K562 (cell line): ENCODE results near the gene RHOV. TPM values are rescaled to one million over a fixed set of nuclear protein-coding genes. Genes with fewer than 3 reads are reported as not detected.

Experiments used
- ATAC-seq: fragments of 200-7000 bp; cut with Tn5 transposase; 3 replicates; pipeline ENCODE4 v1.9.1; 2020; ENCODE audit warnings: moderate library complexity
- BruUV-seq: library from RNA; stranded (reverse); fragments of 400-500 nt; replicated peaks from 2 replicates; lab custom pipeline; 2021; lab: Mats Ljungman, UMichigan
- CTCF ChIA-PET: fragments of 300-600 bp; formaldehyde crosslinking; extraction: SDS; loops from one replicate; lab custom pipeline; 2021; ENCODE audit warnings: low intra/inter-chr PET ratio; lab: Yijun Ruan, JAX
- POLR2A ChIA-PET: fragments of 300-600, 350-650 bp; sonication (Branson Sonifier 250); formaldehyde crosslinking; extraction: SDS; loops from one replicate; lab custom pipeline; 2021; ENCODE audit warnings: antibody characterized with exemption, inconsistent platforms; lab: Yijun Ruan, JAX
- DNase-seq, 4 experiments: peaks; one replicate each; pipeline versions ENCODE4 v3.0.0 to v3.0.0-alpha.2; 2011 to 2018; ENCODE audit warnings: low spot score in 3 of 4, mixed read lengths in 3 of 4; ENCODE audit errors: extremely low read depth in 1 of 4
- FAIRE-seq: peaks from 2 replicates; lab custom pipeline; 2011; peaks lifted over from hg19 to GRCh38; lab: Jason Lieb, UNC
- H2AFZ ChIP-seq: 2 replicates; pipeline ENCODE4 v1.6.0; 2011; ENCODE audit warnings: low read depth, low read length, control low read depth, inconsistent platforms
- H3K27ac ChIP-seq: fragments of 200-600 bp; 3 replicates; pipeline ENCODE4 v1.8.0; 2011; ENCODE audit warnings: low read depth, mild to moderate bottlenecking, control low read depth, inconsistent platforms, low read length, moderate library complexity, mixed read lengths; ENCODE audit errors: extremely low read depth
- H3K27me3 ChIP-seq, 2 experiments: fragments of 300-600 bp in 1 of 2; 2 replicates in 1 of 2; 3 replicates in 1 of 2; pipeline versions ENCODE4 v1.6.0 to v1.8.0; 2011; ENCODE audit warnings: inconsistent platforms in 2 of 2, low read length in 2 of 2, mild to moderate bottlenecking in 1 of 2, mixed read lengths in 1 of 2, moderate library complexity in 1 of 2; ENCODE audit not compliant: control insufficient read depth in 2 of 2, insufficient read depth in 2 of 2
- H3K36me3 ChIP-seq: fragments of 300-600 bp; 3 replicates; pipeline ENCODE4 v1.8.0; 2011; ENCODE audit warnings: mild to moderate bottlenecking, low read length, inconsistent platforms; ENCODE audit not compliant: control insufficient read depth, insufficient read depth
- H3K4me1 ChIP-seq, 2 experiments: fragments of 200-600 bp in 1 of 2; replicated peaks in 1 of 2; 2 replicates in 1 of 2; 3 replicates in 1 of 2; pipeline versions ENCODE4 v1.5.1 to v1.8.0; 2011; ENCODE audit warnings: inconsistent platforms in 2 of 2, low read length in 2 of 2, mild to moderate bottlenecking in 1 of 2, mixed read lengths in 1 of 2, moderate library complexity in 1 of 2; ENCODE audit not compliant: control insufficient read depth in 2 of 2, insufficient read depth in 2 of 2
- H3K4me2 ChIP-seq: 2 replicates; pipeline ENCODE4 v1.6.1; 2011; ENCODE audit warnings: low read length, control low read depth, inconsistent platforms, mixed read lengths; ENCODE audit not compliant: insufficient read depth
- H3K4me3 ChIP-seq: fragments of 200-600 bp; sonication (generic), shearing (Covaris generic); 2 replicates; pipeline ENCODE4 v1.5.1; 2016; ENCODE audit warnings: control low read depth, inconsistent platforms
- H3K79me2 ChIP-seq: fragments of 200-600 bp; 3 replicates; pipeline ENCODE4 v1.8.0; 2011; ENCODE audit warnings: low read length, inconsistent platforms; ENCODE audit not compliant: control insufficient read depth, insufficient read depth
- H3K9ac ChIP-seq, 2 experiments: 2 replicates each; pipeline versions ENCODE4 v1.6.0 to v1.6.1; 2011; ENCODE audit warnings: low read depth in 2 of 2, low read length in 2 of 2, control low read depth in 1 of 2, inconsistent platforms in 1 of 2, mild to moderate bottlenecking in 1 of 2, mixed read lengths in 1 of 2; ENCODE audit not compliant: insufficient read depth in 1 of 2
- H3K9me1 ChIP-seq: one replicate; pipeline ENCODE4 v1.6.0; 2011; ENCODE audit warnings: inconsistent platforms, mild to moderate bottlenecking, low read length, moderate library complexity; ENCODE audit not compliant: control insufficient read depth, insufficient read depth
- H3K9me3 ChIP-seq: replicated peaks from 2 replicates; pipeline ENCODE4 v1.5.1; 2011; ENCODE audit warnings: low read depth, low read length, inconsistent platforms; ENCODE audit not compliant: control insufficient read depth, insufficient read depth
- H4K20me1 ChIP-seq: replicated peaks from 2 replicates; pipeline ENCODE4 v1.6.1; 2011; ENCODE audit warnings: low read length, inconsistent platforms, mixed read lengths; ENCODE audit not compliant: control insufficient read depth, insufficient read depth
- BMI1 ChIP-seq: fragments of 150-350 bp; IDR thresholded peaks from 2 replicates; pipeline ENCODE4 v1.6.1; 2014; ENCODE audit warnings: low read length
- REST ChIP-seq, 2 experiments: fragments of 450-650 bp; formaldehyde crosslinking in 1 of 2; IDR thresholded peaks; 2 replicates each; pipeline versions ENCODE4 v1.4.0 to v1.6.1; 2014 to 2020; ENCODE audit warnings: mild to moderate bottlenecking in 2 of 2, borderline replicate concordance in 1 of 2, low read depth in 1 of 2
- SAFB2 ChIP-seq: fragments of 200-400 bp; formaldehyde crosslinking; IDR thresholded peaks from 2 replicates; pipeline ENCODE4 v1.6.1; 2018; ENCODE audit warnings: borderline replicate concordance, low read length, low read depth, moderate library complexity; ENCODE audit not compliant: severe bottlenecking
- TFAM ChIP-seq: fragments of 250-450 bp; sonication (Bioruptor Pico); conservative IDR thresholded peaks from 2 replicates; pipeline ENCODE4 v1.5.0; 2021; ENCODE audit warnings: mild to moderate bottlenecking, moderate library complexity
- WGBS: fragments of 100-300 bp; shearing (Covaris generic); methylation state at CpG from one replicate; pipeline ENCODE4 v1.1.6; 2016; ENCODE audit warnings: low coverage, mixed read lengths; ENCODE audit not compliant: insufficient coverage; ENCODE audit errors: missing lambda C conversion rate; 5-methylcytosine and 5-hydroxymethylcytosine counted together
- in situ Hi-C: fragments of 300-500 bp; cut with MboI; formaldehyde crosslinking; loops from 4 replicates; pipeline ENCODE4 v1.15.0; 2018; ENCODE audit warnings: inconsistent platforms, mixed read lengths
- intact Hi-C: fragments of 100-400 bp; cut with micrococcal nuclease; formaldehyde crosslinking; loops from 2 replicates; pipeline ENCODE4 v1.14.2; 2022
- polyA plus RNA-seq, 8 experiments: library from polyadenylated mRNA; depleted of rRNA in 4 of 8; stranded (reverse) in 5 of 8; unstranded in 3 of 8; fragments of >200 nt; fragmentation: Nextera tagmentation in 2 of 8; fragmentation: Illumina TruSeq in 1 of 8; extraction: Ambion mirVana in 2 of 8; extraction: Trizol in 1 of 8; gene quantifications; 2 replicates each; pipeline versions ENCODE4 v1.2.1 to v1.2.3, GENCODE V29; 2011 to 2014; ENCODE audit warnings: inconsistent platforms in 1 of 8, missing spikeins in 1 of 8
- total RNA-seq, 7 experiments: library from RNA; depleted of rRNA in 6 of 7; stranded (reverse); fragments of >200 nt in 6 of 7; fragmentation: Illumina TruSeq in 2 of 7; extraction: Trizol in 2 of 7; gene quantifications; 2 replicates each; pipeline versions ENCODE4 v1.2.1 to v1.2.3, GENCODE V29; 2011 to 2021; ENCODE audit warnings: low replicate concordance in 1 of 7
- TF ChIP-seq, protein P1 (sequence below): fragments of 250-450 bp; sonication (Bioruptor Pico); IDR thresholded peaks from 2 replicates; pipeline ENCODE4 v1.8.0; 2022; ENCODE audit warnings: moderate library complexity, mild to moderate bottlenecking, inconsistent platforms
- TF ChIP-seq, protein P2 (sequence below): sonication (generic); formaldehyde crosslinking; IDR thresholded peaks from 2 replicates; pipeline ENCODE4 v1.8.0; 2022; ENCODE audit warnings: mild to moderate bottlenecking, missing genetic modification reagents

Gene RHOV
- total and polyA plus RNA-seq, 9 of the 15 experiments (the other 6 are each of a cell fraction or from before 2014, with no cell fraction given), result 0.08 to 2.0 (median 1.1) TPM

DNA sequence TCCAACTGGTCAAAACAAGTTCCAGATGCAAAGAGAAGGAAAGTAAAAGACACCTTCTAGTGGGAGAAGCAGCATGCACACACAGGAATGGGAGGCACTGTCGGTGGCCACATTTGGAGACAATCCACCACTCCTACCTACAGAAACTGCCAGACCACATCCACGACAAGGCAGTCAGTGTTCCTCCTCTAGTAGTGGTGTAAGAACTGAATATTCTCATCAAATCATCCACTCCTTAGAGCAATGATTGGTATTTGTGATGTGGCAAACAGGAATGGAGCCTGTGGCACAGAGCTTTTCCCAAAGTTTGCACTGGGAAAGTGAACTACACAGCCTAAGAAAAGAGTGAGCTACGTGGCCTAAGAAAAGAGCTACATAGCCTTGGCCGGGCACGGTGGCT lies 35.3 kb downstream of the RHOV start (continued):
- TF ChIP-seq REST (IDR thresholded peaks at IDR 0.05; ENCODE audit: borderline replicate concordance) (peak; percentile 62), REST (CRISPR knock-in tag; IDR thresholded peaks at IDR 0.05; ENCODE audit: low read depth) (no peak)

GRCh38 chr15:40836020-40836419 lies 38.0 kb downstream of the RHOV start:
- no peaks in the 10 kb centered on the region for H3K27me3 ChIP-seq
- DNase-seq (no peak), ATAC-seq (no peak), FAIRE-seq (peak; percentile 54)
- no peaks in the 10 kb centered on the region for H3K9me3 ChIP-seq
- H4K20me1 ChIP-seq, result no peaks in the 10 kb centered on the region
- POLR2A ChIA-PET, result interaction anchor here (1.3 kb wide), 1 partner anchor 8 kb away, joined by 3 read pairs; the partner anchor contains the start of gene SPINT1
- WGBS, result 92% methylated on average over 1 of the region's 1 CpG
- no peak overlapping the region for H3K4me3 ChIP-seq
- no peak overlapping the region for H3K4me2 ChIP-seq
- peak overlapping the region; percentile 42 for H2AFZ ChIP-seq
- no peaks in the 10 kb centered on the region for H3K9me1 ChIP-seq
- no peak for TF ChIP-seq BMI1
- TF ChIP-seq TFAM, result no peak
- TF ChIP-seq, protein P1, sequence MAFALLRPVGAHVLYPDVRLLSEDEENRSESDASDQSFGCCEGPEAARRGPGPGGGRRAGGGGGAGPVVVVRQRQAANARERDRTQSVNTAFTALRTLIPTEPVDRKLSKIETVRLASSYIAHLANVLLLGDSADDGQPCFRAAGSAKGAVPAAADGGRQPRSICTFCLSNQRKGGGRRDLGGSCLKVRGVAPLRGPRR (CRISPR knock-in tag), result no peak
- TF ChIP-seq SAFB2, result no peak
- TF ChIP-seq, protein P2, sequence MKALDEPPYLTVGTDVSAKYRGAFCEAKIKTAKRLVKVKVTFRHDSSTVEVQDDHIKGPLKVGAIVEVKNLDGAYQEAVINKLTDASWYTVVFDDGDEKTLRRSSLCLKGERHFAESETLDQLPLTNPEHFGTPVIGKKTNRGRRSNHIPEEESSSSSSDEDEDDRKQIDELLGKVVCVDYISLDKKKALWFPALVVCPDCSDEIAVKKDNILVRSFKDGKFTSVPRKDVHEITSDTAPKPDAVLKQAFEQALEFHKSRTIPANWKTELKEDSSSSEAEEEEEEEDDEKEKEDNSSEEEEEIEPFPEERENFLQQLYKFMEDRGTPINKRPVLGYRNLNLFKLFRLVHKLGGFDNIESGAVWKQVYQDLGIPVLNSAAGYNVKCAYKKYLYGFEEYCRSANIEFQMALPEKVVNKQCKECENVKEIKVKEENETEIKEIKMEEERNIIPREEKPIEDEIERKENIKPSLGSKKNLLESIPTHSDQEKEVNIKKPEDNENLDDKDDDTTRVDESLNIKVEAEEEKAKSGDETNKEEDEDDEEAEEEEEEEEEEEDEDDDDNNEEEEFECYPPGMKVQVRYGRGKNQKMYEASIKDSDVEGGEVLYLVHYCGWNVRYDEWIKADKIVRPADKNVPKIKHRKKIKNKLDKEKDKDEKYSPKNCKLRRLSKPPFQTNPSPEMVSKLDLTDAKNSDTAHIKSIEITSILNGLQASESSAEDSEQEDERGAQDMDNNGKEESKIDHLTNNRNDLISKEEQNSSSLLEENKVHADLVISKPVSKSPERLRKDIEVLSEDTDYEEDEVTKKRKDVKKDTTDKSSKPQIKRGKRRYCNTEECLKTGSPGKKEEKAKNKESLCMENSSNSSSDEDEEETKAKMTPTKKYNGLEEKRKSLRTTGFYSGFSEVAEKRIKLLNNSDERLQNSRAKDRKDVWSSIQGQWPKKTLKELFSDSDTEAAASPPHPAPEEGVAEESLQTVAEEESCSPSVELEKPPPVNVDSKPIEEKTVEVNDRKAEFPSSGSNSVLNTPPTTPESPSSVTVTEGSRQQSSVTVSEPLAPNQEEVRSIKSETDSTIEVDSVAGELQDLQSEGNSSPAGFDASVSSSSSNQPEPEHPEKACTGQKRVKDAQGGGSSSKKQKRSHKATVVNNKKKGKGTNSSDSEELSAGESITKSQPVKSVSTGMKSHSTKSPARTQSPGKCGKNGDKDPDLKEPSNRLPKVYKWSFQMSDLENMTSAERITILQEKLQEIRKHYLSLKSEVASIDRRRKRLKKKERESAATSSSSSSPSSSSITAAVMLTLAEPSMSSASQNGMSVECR, result no peak
- no peak overlapping the region for H3K27ac ChIP-seq
- H3K9ac ChIP-seq, result no peak overlapping the region
- H3K79me2 ChIP-seq, result no peaks in the 10 kb centered on the region
- intact Hi-C loops (no loop called here), in situ Hi-C loops (no loop called here)
- CTCF ChIA-PET, result no interaction called here
- H3K36me3 ChIP-seq, result no peaks in the 10 kb centered on the region
- no TSS peak for BruUV-seq
- no peaks in the 10 kb centered on the region; a peak in 1 of 5 replicates for H3K4me1 ChIP-seq
